Effector memory CD4-positive, alpha-beta T cell (primary cell): ENCODE data around the gene USB1.
A peak's percentile ranks its signal among the peaks of the same experiment; 100 is the strongest.
"Not testable (repeated sequence)": the region's sequence is repeated elsewhere in the genome, so short reads cannot be mapped to it uniquely, and the experiment has no call there.

Source experiments
- DNase-seq, 3 donors: peaks; one replicate each; pipeline ENCODE4 v3.0.0-alpha.2; 2020
- H3K27ac ChIP-seq: 2 replicates; pipeline ENCODE4 v1.7.0; 2013; ENCODE audit warnings: mild to moderate bottlenecking, low read length, moderate library complexity; ENCODE audit not compliant: insufficient read depth, poor library complexity, severe bottlenecking
- H3K27me3 ChIP-seq: replicated peaks from 2 replicates; pipeline ENCODE4 v1.7.0; 2013; ENCODE audit warnings: mild to moderate bottlenecking, low read length; ENCODE audit not compliant: insufficient read depth, control insufficient read depth, poor library complexity, severe bottlenecking
- H3K36me3 ChIP-seq: 2 replicates; pipeline ENCODE4 v1.7.0; 2013; ENCODE audit warnings: mild to moderate bottlenecking, low read length, moderate library complexity; ENCODE audit not compliant: control insufficient read depth, insufficient read depth
- H3K4me1 ChIP-seq: 2 replicates; pipeline ENCODE4 v1.7.0; 2013; ENCODE audit warnings: low read length, mild to moderate bottlenecking; ENCODE audit not compliant: control insufficient read depth, insufficient read depth, poor library complexity, severe bottlenecking
- H3K4me3 ChIP-seq: 2 replicates; pipeline ENCODE4 v1.7.0; 2013; ENCODE audit warnings: low read length, low read depth, mild to moderate bottlenecking; ENCODE audit not compliant: insufficient read depth, poor library complexity, severe bottlenecking
- H3K9me3 ChIP-seq: 2 replicates; pipeline ENCODE4 v1.7.0; 2013; ENCODE audit warnings: mild to moderate bottlenecking, low read length, moderate library complexity; ENCODE audit not compliant: control insufficient read depth

USB1 gene

GRCh38 chr16:57999366-57999970, 1.7 kb upstream of the USB1 start:
- Histone ChIP-seq H3K36me3 (peaks cover 32% of the 10 kb centered on the region), H3K9me3 (no peaks in the 10 kb centered on the region), H3K27ac (peak overlapping the region; percentile 70), H3K27me3 (no peaks in the 10 kb centered on the region), H3K4me1 (peaks cover 65% of the 10 kb centered on the region), H3K4me3 (peak overlapping the region; percentile 81)
- DNase-seq, result peak in 1 of 3 donors; percentile 17

- peaks cover 58% of the 10 kb centered on the region for H3K4me1 ChIP-seq
- no peaks in the 10 kb centered on the region for H3K27me3 ChIP-seq
- no peaks in the 10 kb centered on the region for H3K9me3 ChIP-seq
- peak within 1 kb of the TSS; percentile 81 for H3K4me3 ChIP-seq
- H3K27ac ChIP-seq, result peak within 1 kb of the TSS; percentile 70
- DNase-seq, result peak in 1 of 3 donors; percentile 15
- peaks cover 28% of the 10 kb centered on the region for H3K36me3 ChIP-seq
Measured at GRCh38 chr16:57999971-58000705, 1.1 kb upstream of the USB1 start, which contains the start of gene ZNF319. TSS of gene ZNF319 (minus strand) at chr16:58000672. CDS start at chr16:57998265, 2,407 bp downstream.

- peaks cover 11% of the 10 kb centered on the region for H3K36me3 ChIP-seq
Measured at GRCh38 chr16:58001781-58002415, 691 bp downstream of the USB1 start.

GRCh38 chr16:58002416-58002800, 1.2 kb downstream of the USB1 start:
- no peak overlapping the region for H3K4me3 ChIP-seq
- no peaks in the 10 kb centered on the region for H3K27me3 ChIP-seq
- DNase-seq, result no peak
- H3K27ac ChIP-seq, result no peak overlapping the region
- H3K4me1 ChIP-seq, result peaks cover 36% of the 10 kb centered on the region
- peaks cover 6% of the 10 kb centered on the region for H3K36me3 ChIP-seq
- no peaks in the 10 kb centered on the region for H3K9me3 ChIP-seq

More at GRCh38 chr16:58001781-58002415, 691 bp downstream of the USB1 start:
- no peak for DNase-seq
- peaks cover 41% of the 10 kb centered on the region for H3K4me1 ChIP-seq
- H3K9me3 ChIP-seq, result no peaks in the 10 kb centered on the region
- H3K27me3 ChIP-seq, result no peaks in the 10 kb centered on the region
- H3K4me3 ChIP-seq, result peak overlapping the region; percentile 81
- no peak overlapping the region for H3K27ac ChIP-seq

- H3K27ac ChIP-seq, result no peak overlapping the region
- H3K9me3 ChIP-seq, result no peaks in the 10 kb centered on the region
- no peaks in the 10 kb centered on the region for H3K27me3 ChIP-seq
- no peak for DNase-seq
- peaks cover 4% of the 10 kb centered on the region for H3K36me3 ChIP-seq
- H3K4me1 ChIP-seq, result peaks cover 30% of the 10 kb centered on the region
- H3K4me3 ChIP-seq, result no peak overlapping the region
Measured at GRCh38 chr16:58002936-58003335, 1.7 kb downstream of the USB1 start.

GRCh38 chr16:58004736-58005135, 3.5 kb downstream of the USB1 start:
- not testable (repeated sequence) for H3K9me3 ChIP-seq, H3K27ac ChIP-seq, DNase-seq, H3K36me3 ChIP-seq, H3K27me3 ChIP-seq, H3K4me3 ChIP-seq
- peaks cover 13% of the 10 kb centered on the region for H3K4me1 ChIP-seq

- H3K27me3 ChIP-seq, result no peaks in the 10 kb centered on the region
- no peak for DNase-seq
- peaks cover 30% of the 10 kb centered on the region for H3K36me3 ChIP-seq
- no peak overlapping the region for H3K4me3 ChIP-seq
- no peaks in the 10 kb centered on the region for H3K4me1 ChIP-seq
- H3K27ac ChIP-seq, result no peak overlapping the region
- no peaks in the 10 kb centered on the region for H3K9me3 ChIP-seq
Measured at GRCh38 chr16:58009856-58010416, 8.7 kb downstream of the USB1 start.

- H3K4me1 ChIP-seq, result no peaks in the 10 kb centered on the region
- H3K27ac ChIP-seq, result no peak overlapping the region
- H3K27me3 ChIP-seq, result no peaks in the 10 kb centered on the region
- H3K4me3 ChIP-seq, result no peak overlapping the region
- peaks cover 30% of the 10 kb centered on the region for H3K36me3 ChIP-seq
- no peak for DNase-seq
- H3K9me3 ChIP-seq, result no peaks in the 10 kb centered on the region
Measured at GRCh38 chr16:58010886-58011285, 9.7 kb downstream of the USB1 start.

GRCh38 chr16:58011652-58012051, 10.4 kb downstream of the USB1 start:
- Histone ChIP-seq H3K4me1 (no peaks in the 10 kb centered on the region), H3K9me3 (no peaks in the 10 kb centered on the region), H3K27ac (no peak overlapping the region), H3K36me3 (peaks cover 30% of the 10 kb centered on the region), H3K27me3 (no peaks in the 10 kb centered on the region), H3K4me3 (no peak overlapping the region)
- DNase-seq, result no peak

- Histone ChIP-seq H3K4me3 (no peak overlapping the region), H3K36me3 (peaks cover 36% of the 10 kb centered on the region), H3K27ac (no peak overlapping the region), H3K4me1 (no peaks in the 10 kb centered on the region), H3K27me3 (no peaks in the 10 kb centered on the region), H3K9me3 (no peaks in the 10 kb centered on the region)
- no peak for DNase-seq
Measured at GRCh38 chr16:58012481-58012880, 11.3 kb downstream of the USB1 start.
